Natural killer cell treated with Interleukin-12 subunit alpha and Interleukin-12 subunit beta and Interleukin-15 and Interleukin-18, amount 100 ng/mL, for 72 hours (primary cell): ENCODE results near the gene PTPN2. TPM values are rescaled to one million over a fixed set of nuclear protein-coding genes. Genes with fewer than 3 reads are reported as not detected.
A peak's percentile ranks its signal among the peaks of the same experiment; 100 is the strongest.
"Not testable (repeated sequence)": the region's sequence is repeated elsewhere in the genome, so short reads cannot be mapped to it uniquely, and the experiment has no call there.

Experiments
- ATAC-seq, 2 donors: fragments of 150-1000 bp; cut with Tn5 transposase in 1 of 2; sonication (Bioruptor Pico), chemical (Tn5 transposase) in 1 of 2; 2 replicates each; pipeline ENCODE4 v1.10.0; 2021
- DNase-seq: peaks from one replicate; pipeline ENCODE4 v3.0.0; 2022; ENCODE audit warnings: low spot score
- H3K27ac Mint-ChIP-seq, 2 donors: 1 replicate in 1 of 2; 2 replicates in 1 of 2; pipeline ENCODE4 v1.8.0; 2022; ENCODE audit warnings: mixed read lengths in 2 of 2, mild to moderate bottlenecking in 1 of 2, moderate library complexity in 1 of 2
- H3K27me3 Mint-ChIP-seq, 2 donors: 1 replicate in 1 of 2; 2 replicates in 1 of 2; pipeline ENCODE4 v1.8.0; 2022; ENCODE audit warnings: mixed read lengths in 2 of 2
- H3K36me3 Mint-ChIP-seq: one replicate; pipeline ENCODE4 v1.8.0; 2022; ENCODE audit warnings: mixed read lengths
- H3K4me1 Mint-ChIP-seq, 2 donors: 1 replicate in 1 of 2; 2 replicates in 1 of 2; pipeline ENCODE4 v1.8.0; 2022; ENCODE audit warnings: low read depth in 2 of 2, mixed read lengths in 2 of 2, mild to moderate bottlenecking in 1 of 2
- H3K4me3 Mint-ChIP-seq: one replicate; pipeline ENCODE4 v1.8.0; 2022; ENCODE audit warnings: mixed read lengths
- H3K9me3 Mint-ChIP-seq: 2 replicates; pipeline ENCODE4 v1.8.0; 2022; ENCODE audit warnings: mixed read lengths
- total RNA-seq, 2 donors: library from RNA; stranded (reverse); gene quantifications; one replicate each; pipeline ENCODE4 v1.2.3, GENCODE V29; 2022

Gene PTPN2
- total RNA-seq, 2 donors from 2014 or later = 151 to 156 TPM

GRCh38 chr18:12883372-12883683 is 709 bp downstream of the PTPN2 start:
- DNase-seq = no peak
- H3K4me3 Mint-ChIP-seq = peak overlapping the region; percentile 95
- peak; percentile 25 to 34 for ATAC-seq
- no peaks in the 10 kb centered on the region for H3K9me3 Mint-ChIP-seq
- peak overlapping the region; percentile 89 to 98 for H3K27ac Mint-ChIP-seq
- no peaks in the 10 kb centered on the region for H3K27me3 Mint-ChIP-seq
- H3K4me1 Mint-ChIP-seq = peaks cover 58 to 77% of the 10 kb centered on the region in 2 donors
- H3K36me3 Mint-ChIP-seq = peaks cover 25% of the 10 kb centered on the region

GRCh38 chr18:12882453-12883371 is 1.3 kb downstream of the PTPN2 start:
- H3K9me3 Mint-ChIP-seq = no peaks in the 10 kb centered on the region
- peak overlapping the region; percentile 95 for H3K4me3 Mint-ChIP-seq
- peaks cover 25% of the 10 kb centered on the region for H3K36me3 Mint-ChIP-seq
- DNase-seq (no peak), ATAC-seq (no peak)
- peaks cover 60 to 78% of the 10 kb centered on the region in 2 donors for H3K4me1 Mint-ChIP-seq
- H3K27ac Mint-ChIP-seq = peak overlapping the region; percentile 89 to 98
- H3K27me3 Mint-ChIP-seq = no peaks in the 10 kb centered on the region

GRCh38 chr18:12880541-12880910 is 3.5 kb downstream of the PTPN2 start:
- Mint-ChIP-seq H3K9me3 (no peaks in the 10 kb centered on the region), H3K4me3 (peak overlapping the region; percentile 95), H3K4me1 (peaks cover 62 to 82% of the 10 kb centered on the region in 2 donors), H3K27ac (peak overlapping the region; percentile 89 to 98), H3K36me3 (peaks cover 32% of the 10 kb centered on the region), H3K27me3 (no peaks in the 10 kb centered on the region)
- DNase-seq = no peak
- ATAC-seq = no peak

GRCh38 chr18:12879840-12880540 is 4.0 kb downstream of the PTPN2 start:
- Mint-ChIP-seq H3K4me3 (peak overlapping the region; percentile 95), H3K27me3 (no peaks in the 10 kb centered on the region), H3K36me3 (peaks cover 35% of the 10 kb centered on the region), H3K27ac (peak overlapping the region; percentile 89 to 98), H3K9me3 (no peaks in the 10 kb centered on the region), H3K4me1 (peaks cover 59 to 81% of the 10 kb centered on the region in 2 donors)
- no peak for DNase-seq
- peak in 1 of 2 donors; percentile 11 for ATAC-seq

GRCh38 chr18:12874992-12875391 is 9.0 kb downstream of the PTPN2 start:
- H3K27me3 Mint-ChIP-seq, ATAC-seq, DNase-seq, H3K4me3 Mint-ChIP-seq, H3K9me3 Mint-ChIP-seq: not testable (repeated sequence)
- Mint-ChIP-seq H3K4me1 (peaks cover 42 to 43% of the 10 kb centered on the region in 2 donors), H3K36me3 (peaks cover 18% of the 10 kb centered on the region), H3K27ac (peak overlapping the region; percentile 80 to 98)

GRCh38 chr18:12873961-12874567 is 10.0 kb downstream of the PTPN2 start:
- H3K9me3 Mint-ChIP-seq, H3K27ac Mint-ChIP-seq, DNase-seq, H3K4me3 Mint-ChIP-seq, ATAC-seq, H3K27me3 Mint-ChIP-seq: not testable (repeated sequence)
- peaks cover 14% of the 10 kb centered on the region for H3K36me3 Mint-ChIP-seq
- peaks cover 34 to 38% of the 10 kb centered on the region in 2 donors for H3K4me1 Mint-ChIP-seq

GRCh38 chr18:12872408-12872807 is 11.6 kb downstream of the PTPN2 start:
- no peaks in the 10 kb centered on the region for H3K27me3 Mint-ChIP-seq
- DNase-seq (no peak), ATAC-seq (no peak)
- peaks cover 30 to 38% of the 10 kb centered on the region in 2 donors for H3K4me1 Mint-ChIP-seq
- no peaks in the 10 kb centered on the region for H3K9me3 Mint-ChIP-seq
- peak overlapping the region in 1 of 2 donors; percentile 58 for H3K27ac Mint-ChIP-seq
- H3K36me3 Mint-ChIP-seq = peaks cover 17% of the 10 kb centered on the region
- H3K4me3 Mint-ChIP-seq = no peak overlapping the region

- Mint-ChIP-seq H3K27ac (no peak overlapping the region), H3K4me3 (no peak overlapping the region), H3K9me3 (no peaks in the 10 kb centered on the region), H3K27me3 (no peaks in the 10 kb centered on the region), H3K36me3 (peaks cover 7% of the 10 kb centered on the region), H3K4me1 (peaks cover 19 to 32% of the 10 kb centered on the region in 2 donors)
- ATAC-seq = no peak
- no peak for DNase-seq
Observed at GRCh38 chr18:12868576-12868975, 15.5 kb downstream of the PTPN2 start.

- Mint-ChIP-seq H3K27me3 (no peaks in the 10 kb centered on the region), H3K4me3 (no peak overlapping the region), H3K36me3 (peaks cover 7% of the 10 kb centered on the region), H3K4me1 (peaks cover 27 to 40% of the 10 kb centered on the region in 2 donors), H3K27ac (peak overlapping the region; percentile 8 to 44), H3K9me3 (no peaks in the 10 kb centered on the region)
- DNase-seq = no peak
- no peak for ATAC-seq
Observed at GRCh38 chr18:12867441-12868123, 16.5 kb downstream of the PTPN2 start.

- Mint-ChIP-seq H3K9me3 (no peaks in the 10 kb centered on the region), H3K27ac (peak overlapping the region; percentile 33 to 80), H3K27me3 (no peaks in the 10 kb centered on the region), H3K4me1 (peaks cover 50 to 51% of the 10 kb centered on the region in 2 donors), H3K36me3 (peaks cover 7% of the 10 kb centered on the region), H3K4me3 (no peak overlapping the region)
- no peak for ATAC-seq
- DNase-seq = no peak
Observed at GRCh38 chr18:12863687-12864216, 20.3 kb downstream of the PTPN2 start.

GRCh38 chr18:12862874-12863482 is 21.1 kb downstream of the PTPN2 start:
- H3K4me3 Mint-ChIP-seq = no peak overlapping the region
- peaks cover 6% of the 10 kb centered on the region for H3K36me3 Mint-ChIP-seq
- DNase-seq = no peak
- peaks cover 52 to 54% of the 10 kb centered on the region in 2 donors for H3K4me1 Mint-ChIP-seq
- ATAC-seq = no peak
- H3K9me3 Mint-ChIP-seq = no peaks in the 10 kb centered on the region
- no peaks in the 10 kb centered on the region for H3K27me3 Mint-ChIP-seq
- H3K27ac Mint-ChIP-seq = peak overlapping the region; percentile 33 to 80

GRCh38 chr18:12862467-12862866 is 21.6 kb downstream of the PTPN2 start:
- H3K36me3 Mint-ChIP-seq = peaks cover 2% of the 10 kb centered on the region
- peaks cover 50 to 54% of the 10 kb centered on the region in 2 donors for H3K4me1 Mint-ChIP-seq

GRCh38 chr18:12861637-12862036 is 22.4 kb downstream of the PTPN2 start:
- Mint-ChIP-seq H3K4me1 (peaks cover 54 to 58% of the 10 kb centered on the region in 2 donors), H3K9me3 (no peaks in the 10 kb centered on the region), H3K27me3 (no peaks in the 10 kb centered on the region)

More at GRCh38 chr18:12862467-12862866, 21.6 kb downstream of the PTPN2 start:
- peak in 1 of 2 donors; percentile 31 for ATAC-seq
- H3K9me3 Mint-ChIP-seq = no peaks in the 10 kb centered on the region
- H3K4me3 Mint-ChIP-seq = no peak overlapping the region
- no peak for DNase-seq
- H3K27ac Mint-ChIP-seq = peak overlapping the region; percentile 33 to 80
- H3K27me3 Mint-ChIP-seq = no peaks in the 10 kb centered on the region

More at GRCh38 chr18:12861637-12862036, 22.4 kb downstream of the PTPN2 start:
- no peak overlapping the region for H3K4me3 Mint-ChIP-seq
- ATAC-seq (no peak), DNase-seq (no peak)
- peak overlapping the region; percentile 33 to 80 for H3K27ac Mint-ChIP-seq
- H3K36me3 Mint-ChIP-seq = peaks cover 5% of the 10 kb centered on the region
